CD8-positive, alpha-beta memory T cell (primary cell): ENCODE results near the gene PRICKLE2. TPM values are rescaled to one million over a fixed set of nuclear protein-coding genes. Genes with fewer than 3 reads are reported as not detected.

Source experiments
- CTCF ChIA-PET: fragments of 350-600 bp; sonication (Branson Sonifier 250); formaldehyde crosslinking; loops from one replicate; lab custom pipeline; 2021; ENCODE audit warnings: antibody characterized with exemption; lab: Charles Lee
- POLR2A ChIA-PET: fragments of 350-600 bp; sonication (Branson Sonifier 250); formaldehyde crosslinking; loops from one replicate; lab custom pipeline; 2021; ENCODE audit warnings: antibody characterized with exemption; lab: Charles Lee
- DNase-seq, 5 donors: peaks; one replicate each; pipeline versions ENCODE4 v3.0.0 to v3.0.0-alpha.2; 2020 to 2022; ENCODE audit warnings: mixed read lengths in 1 of 5
- H3K27ac ChIP-seq: one replicate; pipeline ENCODE4 v1.7.0; 2013; ENCODE audit warnings: low read depth, mild to moderate bottlenecking, low read length, moderate library complexity
- H3K27me3 ChIP-seq: 2 replicates; pipeline ENCODE4 v1.7.0; 2013; ENCODE audit warnings: low read length, mild to moderate bottlenecking; ENCODE audit not compliant: insufficient read depth, poor library complexity, severe bottlenecking
- H3K36me3 ChIP-seq: 2 replicates; pipeline ENCODE4 v1.7.0; 2013; ENCODE audit warnings: mild to moderate bottlenecking, low read length, moderate library complexity; ENCODE audit not compliant: insufficient read depth
- H3K4me1 ChIP-seq: 2 replicates; pipeline ENCODE4 v1.7.0; 2013; ENCODE audit warnings: mild to moderate bottlenecking, low read length, moderate library complexity; ENCODE audit not compliant: insufficient read depth
- H3K4me3 ChIP-seq: 2 replicates; pipeline ENCODE4 v1.7.0; 2013; ENCODE audit warnings: mild to moderate bottlenecking, low read length
- H3K9me3 ChIP-seq: 2 replicates; pipeline ENCODE4 v1.7.0; 2013; ENCODE audit warnings: mild to moderate bottlenecking, low read length
- H3K27ac Mint-ChIP-seq, 8 donors: one replicate each; pipeline ENCODE4 v1.8.0; 2020 to 2021; ENCODE audit warnings: mixed read lengths in 8 of 8, mild to moderate bottlenecking in 6 of 8, inconsistent platforms in 3 of 8, moderate library complexity in 3 of 8
- H3K27me3 Mint-ChIP-seq, 2 donors: one replicate each; pipeline ENCODE4 v1.8.0; 2020 to 2021; ENCODE audit warnings: mixed read lengths in 2 of 2, mild to moderate bottlenecking in 1 of 2, moderate library complexity in 1 of 2
- H3K36me3 Mint-ChIP-seq, 3 donors: one replicate each; pipeline ENCODE4 v1.8.0; 2020 to 2021; ENCODE audit warnings: mixed read lengths in 3 of 3, inconsistent platforms in 1 of 3, mild to moderate bottlenecking in 1 of 3
- H3K4me1 Mint-ChIP-seq, 3 donors: one replicate each; pipeline ENCODE4 v1.8.0; 2020 to 2021; ENCODE audit warnings: mixed read lengths in 3 of 3, inconsistent platforms in 1 of 3, mild to moderate bottlenecking in 1 of 3
- H3K4me3 Mint-ChIP-seq, 7 donors: one replicate each; pipeline ENCODE4 v1.8.0; 2020 to 2021; ENCODE audit warnings: mixed read lengths in 7 of 7, mild to moderate bottlenecking in 6 of 7, moderate library complexity in 4 of 7, inconsistent platforms in 2 of 7
- H3K9me3 Mint-ChIP-seq, 5 donors: one replicate each; pipeline ENCODE4 v1.8.0; 2020 to 2022; ENCODE audit warnings: mixed read lengths in 5 of 5, mild to moderate bottlenecking in 3 of 5, moderate library complexity in 2 of 5, inconsistent platforms in 1 of 5
- polyA plus RNA-seq: library from polyadenylated mRNA; unstranded; fragments of 300-500 nt; fragmentation: Illumina TruSeq; gene quantifications from one replicate; pipeline ENCODE4 v1.2.3, GENCODE V29; 2021
- total RNA-seq, 2 experiments: library from RNA; stranded (reverse); gene quantifications; one replicate each; pipeline ENCODE4 v1.2.3, GENCODE V29; 2021

Gene PRICKLE2
- total and polyA plus RNA-seq, 3 experiments from 2014 or later, result not detected

DNA sequence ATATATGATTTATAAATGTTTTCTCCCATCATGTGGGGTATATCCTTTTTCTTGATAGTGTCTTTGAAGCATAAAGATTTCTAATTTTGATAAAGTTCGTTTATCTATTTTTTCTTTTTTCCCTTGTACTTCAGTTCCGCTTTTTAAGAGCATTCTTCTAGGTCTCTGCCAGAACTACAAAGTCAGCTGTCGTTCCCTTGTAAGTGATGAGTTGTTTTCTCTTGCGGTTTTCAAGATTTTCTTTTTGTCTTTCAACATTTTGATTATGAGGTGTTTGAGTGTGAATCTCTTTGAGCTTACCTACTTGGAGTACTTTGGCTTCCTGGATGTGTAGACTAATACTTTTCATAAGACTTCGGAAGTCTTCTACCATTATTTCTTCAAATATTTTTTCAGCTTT, 9.3 kb upstream of the PRICKLE2 start:
- H3K27me3 ChIP-seq, result no peaks in the 10 kb centered on the region
- no peak overlapping the region for H3K4me3 Mint-ChIP-seq
- CTCF ChIA-PET, result no interaction called here
- H3K27me3 Mint-ChIP-seq, result peaks cover 0 to 2% of the 10 kb centered on the region in 2 donors
- POLR2A ChIA-PET, result no interaction called here
- H3K9me3 ChIP-seq, result no peaks in the 10 kb centered on the region
- H3K27ac ChIP-seq, result no peak overlapping the region
- H3K36me3 ChIP-seq, result no peaks in the 10 kb centered on the region
- no peak overlapping the region for H3K27ac Mint-ChIP-seq
- H3K9me3 Mint-ChIP-seq, result peaks cover 0 to 12% (median 3%) of the 10 kb centered on the region in 5 donors
- H3K36me3 Mint-ChIP-seq, result no peaks in the 10 kb centered on the region
- no peak overlapping the region for H3K4me3 ChIP-seq
- H3K4me1 Mint-ChIP-seq, result no peaks in the 10 kb centered on the region
- no peaks in the 10 kb centered on the region for H3K4me1 ChIP-seq
- no peak for DNase-seq

DNA sequence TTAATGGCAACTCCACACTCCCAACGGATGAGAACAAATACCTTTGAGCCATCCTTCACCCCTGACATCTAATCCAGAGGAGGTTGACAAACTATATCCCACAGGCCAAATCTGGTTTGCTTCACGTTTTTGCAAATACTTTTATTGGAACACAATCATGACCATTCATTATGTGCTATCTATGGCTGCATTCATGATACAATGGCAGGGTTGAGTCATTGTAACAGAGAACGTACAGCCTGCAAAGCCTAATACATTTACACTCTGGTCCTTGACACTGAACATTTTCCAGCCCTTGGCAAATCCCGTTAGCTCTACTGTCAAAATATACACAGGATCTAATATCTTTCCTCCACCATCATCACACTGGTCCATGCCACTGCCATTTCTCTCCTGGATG, 7.6 kb upstream of the PRICKLE2 start:
- POLR2A ChIA-PET, result no interaction called here
- Mint-ChIP-seq H3K4me1 (no peaks in the 10 kb centered on the region), H3K27me3 (peaks cover 0 to 2% of the 10 kb centered on the region in 2 donors), H3K9me3 (peaks cover 0 to 9% (median 1%) of the 10 kb centered on the region in 5 donors), H3K36me3 (no peaks in the 10 kb centered on the region), H3K4me3 (no peak overlapping the region), H3K27ac (no peak overlapping the region)
- CTCF ChIA-PET, result no interaction called here
- no peaks in the 10 kb centered on the region for H3K27me3 ChIP-seq
- H3K4me1 ChIP-seq, result no peaks in the 10 kb centered on the region
- no peak overlapping the region for H3K4me3 ChIP-seq
- DNase-seq, result no peak
- no peaks in the 10 kb centered on the region for H3K9me3 ChIP-seq
- no peaks in the 10 kb centered on the region for H3K36me3 ChIP-seq
- no peak overlapping the region for H3K27ac ChIP-seq

- no peaks in the 10 kb centered on the region for H3K27me3 ChIP-seq
- H3K9me3 ChIP-seq, result no peaks in the 10 kb centered on the region
- no peaks in the 10 kb centered on the region for H3K4me1 Mint-ChIP-seq
- ChIA-PET CTCF (no interaction called here), POLR2A (no interaction called here)
- H3K4me3 Mint-ChIP-seq, result no peak overlapping the region
- H3K36me3 ChIP-seq, result no peaks in the 10 kb centered on the region
- H3K27ac ChIP-seq, result no peak overlapping the region
- no peak overlapping the region for H3K27ac Mint-ChIP-seq
- peaks cover 0 to 2% (median 0%) of the 10 kb centered on the region in 3 donors for H3K36me3 Mint-ChIP-seq
- peaks cover 0 to 4% (median 0%) of the 10 kb centered on the region in 5 donors for H3K9me3 Mint-ChIP-seq
- H3K27me3 Mint-ChIP-seq, result peaks cover 5 to 12% of the 10 kb centered on the region in 2 donors
- H3K4me1 ChIP-seq, result no peaks in the 10 kb centered on the region
- no peak for DNase-seq
- no peak overlapping the region for H3K4me3 ChIP-seq
Measured at GRCh38 chr3:64229903-64230302, 4.6 kb upstream of the PRICKLE2 start.

GRCh38 chr3:64228110-64228509, 2.8 kb upstream of the PRICKLE2 start:
- H3K4me1 Mint-ChIP-seq, result no peaks in the 10 kb centered on the region
- no peak overlapping the region for H3K27ac Mint-ChIP-seq
- H3K36me3 Mint-ChIP-seq, result peaks cover 0 to 2% (median 0%) of the 10 kb centered on the region in 3 donors
- H3K27ac ChIP-seq, result no peak overlapping the region
- H3K27me3 ChIP-seq, result no peaks in the 10 kb centered on the region
- ChIA-PET CTCF (no interaction called here), POLR2A (no interaction called here)
- DNase-seq, result no peak
- no peaks in the 10 kb centered on the region for H3K9me3 ChIP-seq
- peaks cover 7 to 12% of the 10 kb centered on the region in 2 donors for H3K27me3 Mint-ChIP-seq
- H3K36me3 ChIP-seq, result no peaks in the 10 kb centered on the region
- no peaks in the 10 kb centered on the region for H3K4me1 ChIP-seq
- H3K9me3 Mint-ChIP-seq, result peaks cover 0 to 2% (median 0%) of the 10 kb centered on the region in 5 donors
- no peak overlapping the region for H3K4me3 Mint-ChIP-seq
- H3K4me3 ChIP-seq, result no peak overlapping the region

DNA sequence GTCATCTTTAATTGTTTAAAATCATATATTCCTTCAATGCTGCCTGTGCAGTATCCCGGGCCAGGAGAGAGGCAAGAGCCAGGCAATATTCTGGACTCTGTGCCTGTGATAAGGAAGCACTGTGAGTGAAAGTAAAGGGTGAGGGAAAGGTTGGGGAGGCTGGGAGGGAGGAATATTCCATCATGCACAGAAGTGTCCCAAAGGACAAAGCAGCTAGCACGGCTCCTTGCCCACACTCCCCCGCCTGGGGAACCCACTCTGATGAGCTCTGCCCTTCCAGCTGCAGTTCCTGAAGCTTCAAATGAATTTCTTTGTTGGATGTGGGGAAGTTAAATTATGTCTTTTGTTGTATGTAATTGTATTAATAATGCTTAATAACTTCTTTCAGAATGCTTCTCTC, 1.5 kb upstream of the PRICKLE2 start:
- Mint-ChIP-seq H3K4me3 (no peak overlapping the region), H3K27ac (no peak overlapping the region), H3K9me3 (peaks cover 0 to 2% (median 0%) of the 10 kb centered on the region in 5 donors), H3K27me3 (peaks cover 7 to 12% of the 10 kb centered on the region in 2 donors), H3K4me1 (no peaks in the 10 kb centered on the region), H3K36me3 (peaks cover 0 to 2% (median 0%) of the 10 kb centered on the region in 3 donors)
- POLR2A ChIA-PET, result no interaction called here
- no peaks in the 10 kb centered on the region for H3K9me3 ChIP-seq
- no peak for DNase-seq
- no peaks in the 10 kb centered on the region for H3K4me1 ChIP-seq
- no peaks in the 10 kb centered on the region for H3K36me3 ChIP-seq
- CTCF ChIA-PET, result no interaction called here
- H3K4me3 ChIP-seq, result no peak overlapping the region
- H3K27me3 ChIP-seq, result no peaks in the 10 kb centered on the region
- H3K27ac ChIP-seq, result no peak overlapping the region

DNA sequence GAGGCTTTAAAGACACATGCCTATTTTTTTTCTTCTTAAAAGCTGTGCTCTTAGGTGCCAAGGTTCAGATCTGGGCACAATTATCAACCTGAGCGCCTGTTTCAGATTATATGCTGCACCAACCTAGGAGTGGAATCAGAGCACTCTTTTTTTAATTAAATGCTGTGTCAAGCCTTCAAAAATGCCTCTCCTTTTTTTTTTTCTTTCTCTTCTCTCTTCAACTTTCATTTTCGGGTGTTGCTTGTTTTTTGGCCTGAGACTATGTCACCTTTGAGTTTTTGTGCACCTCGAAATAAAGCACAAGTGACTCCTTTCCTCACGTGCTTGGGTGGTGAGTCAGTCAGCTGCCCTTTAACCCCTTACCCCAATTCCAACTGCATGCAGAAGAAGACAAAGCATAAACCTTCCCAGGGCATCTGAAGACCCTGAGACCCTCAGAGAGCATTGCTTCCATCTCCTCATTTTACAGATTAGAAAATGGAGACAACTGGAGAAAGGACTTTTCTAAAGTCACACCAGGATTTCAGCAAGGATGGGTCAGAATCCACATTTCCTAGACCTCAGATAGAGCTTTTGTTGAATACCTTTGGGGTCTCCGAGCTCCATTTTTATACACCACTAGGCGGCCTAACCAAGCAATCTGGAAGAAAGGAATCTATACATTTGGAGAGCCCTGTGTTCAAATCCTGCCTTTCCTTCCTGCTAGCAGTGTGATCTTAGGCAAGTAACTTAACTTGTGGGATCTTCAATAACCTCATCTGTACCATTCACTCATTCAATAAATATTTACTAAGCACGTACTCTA, 631 bp upstream of the PRICKLE2 start:
- Histone ChIP-seq H3K36me3 (no peaks in the 10 kb centered on the region), H3K27me3 (no peaks in the 10 kb centered on the region), H3K4me1 (no peaks in the 10 kb centered on the region), H3K9me3 (no peaks in the 10 kb centered on the region), H3K4me3 (no peak overlapping the region), H3K27ac (no peak overlapping the region)
- Mint-ChIP-seq H3K4me3 (no peak overlapping the region), H3K9me3 (peaks cover 0 to 2% (median 0%) of the 10 kb centered on the region in 5 donors), H3K4me1 (no peaks in the 10 kb centered on the region), H3K27me3 (peaks cover 7 to 17% of the 10 kb centered on the region in 2 donors), H3K27ac (no peak overlapping the region), H3K36me3 (peaks cover 0 to 2% (median 0%) of the 10 kb centered on the region in 3 donors)
- POLR2A ChIA-PET, result no interaction called here
- CTCF ChIA-PET, result no interaction called here
- no peak for DNase-seq

GRCh38 chr3:64223791-64224745, 1.2 kb downstream of the PRICKLE2 start:
- H3K27me3 Mint-ChIP-seq, result peaks cover 7 to 17% of the 10 kb centered on the region in 2 donors
- ChIA-PET POLR2A (no interaction called here), CTCF (no interaction called here)
- Histone ChIP-seq H3K27ac (no peak overlapping the region), H3K4me1 (no peaks in the 10 kb centered on the region), H3K36me3 (no peaks in the 10 kb centered on the region), H3K4me3 (no peak overlapping the region), H3K27me3 (no peaks in the 10 kb centered on the region), H3K9me3 (no peaks in the 10 kb centered on the region)
- no peak for DNase-seq
- H3K36me3 Mint-ChIP-seq, result peaks cover 0 to 2% (median 0%) of the 10 kb centered on the region in 3 donors
- peaks cover 0 to 2% (median 0%) of the 10 kb centered on the region in 5 donors for H3K9me3 Mint-ChIP-seq
- no peak overlapping the region for H3K27ac Mint-ChIP-seq
- H3K4me3 Mint-ChIP-seq, result no peak overlapping the region
- no peaks in the 10 kb centered on the region for H3K4me1 Mint-ChIP-seq
